A673 (cell line): ENCODE measurements around the gene USP22. TPM values are rescaled to one million over a fixed set of nuclear protein-coding genes. Genes with fewer than 3 reads are reported as not detected.

Experiments used
- BruUV-seq: library from RNA; stranded (reverse); fragments of 400-500 nt; replicated peaks from 2 replicates; lab custom pipeline; 2021; lab: Mats Ljungman, UMichigan
- CTCF ChIA-PET: fragments of 300-600 bp; sonication (Branson Sonifier 250); formaldehyde crosslinking; loops from one replicate; lab custom pipeline; 2022; ENCODE audit warnings: antibody characterized with exemption; lab: Charles Lee
- POLR2A ChIA-PET: fragments of 300-600 bp; sonication (Branson Sonifier 250); formaldehyde crosslinking; loops from one replicate; lab custom pipeline; 2022; ENCODE audit warnings: antibody characterized with exemption; ENCODE audit not compliant: low non-redundant PET; lab: Charles Lee
- DNase-seq: peaks from one replicate; pipeline ENCODE4 v3.0.0-alpha.2; 2015; ENCODE audit warnings: low spot score
- H3K27ac ChIP-seq: fragments of 200-600 bp; sonication (generic); 2 replicates; pipeline ENCODE4 v1.5.1; 2016; ENCODE audit warnings: mixed run types, low read depth, mild to moderate bottlenecking, mixed read lengths, antibody characterized with exemption, low read length; ENCODE audit not compliant: poor library complexity, severe bottlenecking
- H3K27me3 ChIP-seq: fragments of 200-600 bp; sonication (generic); replicated peaks from 2 replicates; pipeline ENCODE4 v1.6.1; 2017; ENCODE audit warnings: mixed run types, low read depth, mild to moderate bottlenecking, mixed read lengths, antibody characterized with exemption, low read length; ENCODE audit not compliant: insufficient read depth, poor library complexity
- H3K36me3 ChIP-seq: fragments of 200-600 bp; sonication (generic); 2 replicates; pipeline ENCODE4 v1.6.1; 2016; ENCODE audit warnings: mixed run types, mild to moderate bottlenecking, mixed read lengths, antibody characterized with exemption, low read length; ENCODE audit not compliant: insufficient read depth, poor library complexity, severe bottlenecking
- H3K4me1 ChIP-seq: fragments of 200-600 bp; sonication (generic); 2 replicates; pipeline ENCODE4 v1.6.1; 2017; ENCODE audit warnings: mixed run types, mild to moderate bottlenecking, mixed read lengths, antibody characterized with exemption, low read length; ENCODE audit not compliant: insufficient read depth, poor library complexity, severe bottlenecking
- H3K4me3 ChIP-seq: fragments of 200-600 bp; sonication (generic); 2 replicates; pipeline ENCODE4 v1.5.1; 2016; ENCODE audit warnings: low read depth, mixed run types, mild to moderate bottlenecking, mixed read lengths, low read length; ENCODE audit not compliant: poor library complexity, severe bottlenecking
- H3K9me3 ChIP-seq: fragments of 200-600 bp; sonication (generic); 2 replicates; pipeline ENCODE4 v1.6.1; 2016; ENCODE audit warnings: mixed run types, low read depth, mild to moderate bottlenecking, mixed read lengths, antibody characterized with exemption, low read length; ENCODE audit not compliant: poor library complexity, severe bottlenecking
- CTCF ChIP-seq: fragments of 300-800, 200-600 bp; sonication (generic); conservative IDR thresholded peaks from 2 replicates; pipeline ENCODE4 v1.5.1; 2017; ENCODE audit warnings: low read depth, mild to moderate bottlenecking, antibody characterized with exemption, low read length, moderate library complexity, mixed read lengths
- EZH2 ChIP-seq: fragments of 200-600 bp; sonication (generic); IDR thresholded peaks from 2 replicates; pipeline ENCODE4 v1.6.1; 2017; ENCODE audit warnings: borderline replicate concordance, low read depth, mild to moderate bottlenecking, mixed read lengths, antibody characterized with exemption, low read length; ENCODE audit not compliant: poor library complexity, severe bottlenecking
- intact Hi-C: fragments of 100-400 bp; cut with micrococcal nuclease; formaldehyde crosslinking; loops from one replicate; pipeline ENCODE4 v1.10.0; 2022; ENCODE audit not compliant: unreplicated experiment
- total RNA-seq: library from RNA; stranded (reverse); gene quantifications from 2 replicates; pipeline ENCODE4 v1.2.3, GENCODE V29; 2021

The USP22 gene
- total RNA-seq, 1 experiment from 2014 or later = 288 TPM

GRCh38 chr17:21005367-21005766 lies 37.4 kb downstream of the USP22 start:
- BruUV-seq = no TSS peak
- no peak for DNase-seq
- H3K36me3 ChIP-seq = peaks cover 100% of the 10 kb centered on the region
- no peaks in the 10 kb centered on the region for H3K4me1 ChIP-seq
- intact Hi-C loops = no loop called here
- no peak overlapping the region for H3K27ac ChIP-seq
- H3K4me3 ChIP-seq = no peak overlapping the region
- ChIA-PET CTCF (no interaction called here), POLR2A (no interaction called here)
- TF ChIP-seq CTCF (no peak), EZH2 (no peak)
- no peaks in the 10 kb centered on the region for H3K9me3 ChIP-seq
- H3K27me3 ChIP-seq = no peaks in the 10 kb centered on the region

GRCh38 chr17:21004016-21004930 lies 38.5 kb downstream of the USP22 start:
- CTCF ChIA-PET = no interaction called here
- intact Hi-C loops = no loop called here
- no TSS peak for BruUV-seq
- Histone ChIP-seq H3K4me3 (no peak overlapping the region), H3K27me3 (no peaks in the 10 kb centered on the region), H3K27ac (no peak overlapping the region), H3K4me1 (no peaks in the 10 kb centered on the region), H3K9me3 (no peaks in the 10 kb centered on the region), H3K36me3 (peaks cover 100% of the 10 kb centered on the region)
- TF ChIP-seq CTCF = no peak
- no peak for TF ChIP-seq EZH2
- no peak for DNase-seq
- POLR2A ChIA-PET = no interaction called here

GRCh38 chr17:21003007-21003621 lies 39.7 kb downstream of the USP22 start:
- no TSS peak for BruUV-seq
- ChIA-PET POLR2A (no interaction called here), CTCF (no interaction called here)
- no peak for DNase-seq
- intact Hi-C loops = no loop called here
- no peak overlapping the region for H3K27ac ChIP-seq
- H3K27me3 ChIP-seq = no peaks in the 10 kb centered on the region
- TF ChIP-seq CTCF = no peak
- no peak overlapping the region for H3K4me3 ChIP-seq
- no peaks in the 10 kb centered on the region for H3K4me1 ChIP-seq
- H3K9me3 ChIP-seq = no peaks in the 10 kb centered on the region
- peaks cover 90% of the 10 kb centered on the region for H3K36me3 ChIP-seq
